Left ventricle myocardium superior (tissue), 1 donor: ENCODE results near the gene TFF2. TPM values are rescaled to one million over a fixed set of nuclear protein-coding genes. Genes with fewer than 3 reads are reported as not detected.

Experiments
- ATAC-seq: fragments of 200-7000 bp; cut with Tn5 transposase; one replicate; pipeline ENCODE4 v1.9.1; 2020; ENCODE audit warnings: mild to moderate bottlenecking, moderate library complexity
- DNase-seq: peaks from one replicate; pipeline ENCODE4 v3.0.0-alpha.2; 2020
- intact Hi-C: fragments of 100-400 bp; cut with micrococcal nuclease; formaldehyde crosslinking; loops from one replicate; pipeline ENCODE4 v1.11.0; 2022
- total RNA-seq: library from RNA; stranded (reverse); fragmentation: NEBNext Ultra II Directional; extraction: Animal tissue kit (Norgen Biotek cat#: 25700); gene quantifications from one replicate; pipeline ENCODE4 v1.2.1, GENCODE V29; 2021
- donor health status: DM: no; HTN: yes; CAD: no; lungs with severe emphysema.

Gene TFF2
- total RNA-seq, 1 donor from 2014 or later, result not detected

GRCh38 chr21:42370894-42371654 lies 20.3 kb upstream of the TFF2 start:
- no peak for DNase-seq
- ATAC-seq, result no peak
- intact Hi-C loops, result no loop called here

GRCh38 chr21:42369821-42370220 lies 19.0 kb upstream of the TFF2 start:
- ATAC-seq (no peak), DNase-seq (no peak)
- intact Hi-C loops, result no loop called here

GRCh38 chr21:42367367-42368165 lies 16.8 kb upstream of the TFF2 start:
- intact Hi-C loops, result no loop called here
- ATAC-seq (no peak), DNase-seq (no peak)

GRCh38 chr21:42366292-42367010 lies 15.7 kb upstream of the TFF2 start, which contains the start of gene TFF1:
Gene TFF1 (minus strand): TSS chr21:42366535. CDS start chr21:42366495, 40 bp downstream.
- ATAC-seq (no peak), DNase-seq (no peak)
- intact Hi-C loops, result no loop called here

- DNase-seq (no peak), ATAC-seq (no peak)
- intact Hi-C loops, result no loop called here
Measured at GRCh38 chr21:42365770-42366169, 15.0 kb upstream of the TFF2 start.

- intact Hi-C loops, result no loop called here
- no peak for ATAC-seq
- DNase-seq, result no peak
Measured at GRCh38 chr21:42364304-42364865, 13.6 kb upstream of the TFF2 start.

GRCh38 chr21:42363312-42363711 lies 12.5 kb upstream of the TFF2 start:
- no peak for DNase-seq
- intact Hi-C loops, result no loop called here

GRCh38 chr21:42362700-42363099 lies 11.9 kb upstream of the TFF2 start:
- no peak for ATAC-seq
- intact Hi-C loops, result no loop called here

More at GRCh38 chr21:42363312-42363711, 12.5 kb upstream of the TFF2 start:
- ATAC-seq, result no peak

GRCh38 chr21:42362198-42362597 lies 11.4 kb upstream of the TFF2 start:
- ATAC-seq (no peak), DNase-seq (no peak)
- intact Hi-C loops, result no loop called here

More at GRCh38 chr21:42362700-42363099, 11.9 kb upstream of the TFF2 start:
- DNase-seq, result no peak

- DNase-seq (no peak), ATAC-seq (no peak)
- intact Hi-C loops, result no loop called here
Measured at GRCh38 chr21:42361286-42361685, 10.5 kb upstream of the TFF2 start.

- intact Hi-C loops, result no loop called here
- ATAC-seq, result no peak
- no peak for DNase-seq
Measured at GRCh38 chr21:42360317-42360716, 9.5 kb upstream of the TFF2 start.

- ATAC-seq, result no peak
- intact Hi-C loops, result no loop called here
Measured at GRCh38 chr21:42358937-42359336, 8.1 kb upstream of the TFF2 start.

GRCh38 chr21:42358261-42358660 lies 7.5 kb upstream of the TFF2 start:
- no peak for ATAC-seq

More at GRCh38 chr21:42358937-42359336, 8.1 kb upstream of the TFF2 start:
- no peak for DNase-seq

GRCh38 chr21:42357307-42357706 lies 6.5 kb upstream of the TFF2 start:
- intact Hi-C loops, result no loop called here
- no peak for DNase-seq
- no peak for ATAC-seq

More at GRCh38 chr21:42358261-42358660, 7.5 kb upstream of the TFF2 start:
- intact Hi-C loops, result no loop called here
- DNase-seq, result no peak

GRCh38 chr21:42356650-42357049 lies 5.9 kb upstream of the TFF2 start:
- no peak for ATAC-seq
- DNase-seq, result no peak
- intact Hi-C loops, result no loop called here

GRCh38 chr21:42356046-42356445 lies 5.3 kb upstream of the TFF2 start:
- intact Hi-C loops, result no loop called here
- ATAC-seq (no peak), DNase-seq (no peak)

GRCh38 chr21:42353623-42354022 lies 2.8 kb upstream of the TFF2 start:
- ATAC-seq (no peak), DNase-seq (no peak)
- intact Hi-C loops, result no loop called here

- no peak for DNase-seq
- intact Hi-C loops, result no loop called here
- ATAC-seq, result no peak
Measured at GRCh38 chr21:42352441-42353095, 1.8 kb upstream of the TFF2 start.
